ENCODE measurements around the gene MCRIP1. TPM values are rescaled to one million over a fixed set of nuclear protein-coding genes. Genes with fewer than 3 reads are reported as not detected.
A peak's percentile ranks its signal among the peaks of the same experiment; 100 is the strongest.

Gene MCRIP1
- total RNA-seq, 1 experiment from 2014 or later: 126 TPM

DNA sequence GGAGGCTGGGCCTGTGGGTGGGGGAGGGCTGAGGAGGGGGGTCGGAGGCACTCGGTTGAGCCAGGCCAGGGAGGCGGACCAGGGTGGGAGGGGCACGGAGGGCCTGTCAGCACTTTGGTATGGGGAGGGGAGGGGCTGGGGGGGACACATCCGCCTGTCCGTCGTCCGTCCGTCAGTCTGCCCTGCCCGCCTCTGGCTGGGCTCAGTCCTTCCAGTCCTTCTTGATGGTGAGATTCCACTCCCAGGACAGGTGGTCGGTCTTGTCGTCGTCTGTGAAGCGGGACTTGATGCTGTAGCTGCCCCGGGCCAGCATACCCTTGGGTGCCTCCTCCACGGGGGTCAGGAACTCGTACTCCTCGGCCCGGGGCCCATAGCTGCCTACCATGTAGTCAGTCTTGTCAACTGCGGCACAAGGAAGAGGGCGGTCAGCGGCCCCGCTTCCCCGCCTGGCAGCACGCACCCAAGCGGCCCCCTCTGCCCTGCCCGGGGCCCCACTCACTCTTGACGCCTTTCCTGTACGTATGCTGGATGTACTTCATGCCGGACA is 35.7 kb upstream of the MCRIP1 start:
- ChIA-PET CTCF (interaction anchor here (0.8 to 2.3 kb wide), 29 partner anchors 8 to 185 kb away, joined by 3 to 13 read pairs (median 6); partner anchors contain the start of genes ARL16, CENPX, DCXR and HGS), POLR2A (interaction anchor here (1.4 to 2.6 kb wide), 4 partner anchors 8 to 55 kb away, joined by 4 to 12 read pairs (median 6); partner anchors contain the start of genes NPB, P4HB and SIRT7)
- 0 out of 2 replicates have a peak, but pooled peaks have one; percentile 18 for TF ChIP-seq ZMAT4 (CRISPR knock-in tag; IDR thresholded peaks at IDR 0.05)
- TF ChIP-seq ATF3 (CRISPR knock-in tag; conservative IDR thresholded peaks at IDR 0.05): no peak
- peak; percentile 50; the same call in 1 of the 2 replicates for TF ChIP-seq SP1 (CRISPR knock-in tag; conservative IDR thresholded peaks at IDR 0.05)
- peak; percentile 72; the same call in 1 of the 2 replicates for TF ChIP-seq ZNF416 (CRISPR knock-in tag; IDR thresholded peaks at IDR 0.05)
- TF ChIP-seq, protein P1, sequence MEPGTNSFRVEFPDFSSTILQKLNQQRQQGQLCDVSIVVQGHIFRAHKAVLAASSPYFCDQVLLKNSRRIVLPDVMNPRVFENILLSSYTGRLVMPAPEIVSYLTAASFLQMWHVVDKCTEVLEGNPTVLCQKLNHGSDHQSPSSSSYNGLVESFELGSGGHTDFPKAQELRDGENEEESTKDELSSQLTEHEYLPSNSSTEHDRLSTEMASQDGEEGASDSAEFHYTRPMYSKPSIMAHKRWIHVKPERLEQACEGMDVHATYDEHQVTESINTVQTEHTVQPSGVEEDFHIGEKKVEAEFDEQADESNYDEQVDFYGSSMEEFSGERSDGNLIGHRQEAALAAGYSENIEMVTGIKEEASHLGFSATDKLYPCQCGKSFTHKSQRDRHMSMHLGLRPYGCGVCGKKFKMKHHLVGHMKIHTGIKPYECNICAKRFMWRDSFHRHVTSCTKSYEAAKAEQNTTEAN (CRISPR knock-in tag; IDR thresholded peaks at IDR 0.05): no peak
- TF ChIP-seq, protein P2, sequence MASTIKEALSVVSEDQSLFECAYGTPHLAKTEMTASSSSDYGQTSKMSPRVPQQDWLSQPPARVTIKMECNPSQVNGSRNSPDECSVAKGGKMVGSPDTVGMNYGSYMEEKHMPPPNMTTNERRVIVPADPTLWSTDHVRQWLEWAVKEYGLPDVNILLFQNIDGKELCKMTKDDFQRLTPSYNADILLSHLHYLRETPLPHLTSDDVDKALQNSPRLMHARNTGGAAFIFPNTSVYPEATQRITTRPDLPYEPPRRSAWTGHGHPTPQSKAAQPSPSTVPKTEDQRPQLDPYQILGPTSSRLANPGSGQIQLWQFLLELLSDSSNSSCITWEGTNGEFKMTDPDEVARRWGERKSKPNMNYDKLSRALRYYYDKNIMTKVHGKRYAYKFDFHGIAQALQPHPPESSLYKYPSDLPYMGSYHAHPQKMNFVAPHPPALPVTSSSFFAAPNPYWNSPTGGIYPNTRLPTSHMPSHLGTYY (CRISPR knock-in tag; IDR thresholded peaks at IDR 0.05): peak; percentile 31; the same call in 1 of the 2 replicates
- TF ChIP-seq NR2C2 (CRISPR knock-in tag; IDR thresholded peaks at IDR 0.05): no peak
- TF ChIP-seq, protein P3, sequence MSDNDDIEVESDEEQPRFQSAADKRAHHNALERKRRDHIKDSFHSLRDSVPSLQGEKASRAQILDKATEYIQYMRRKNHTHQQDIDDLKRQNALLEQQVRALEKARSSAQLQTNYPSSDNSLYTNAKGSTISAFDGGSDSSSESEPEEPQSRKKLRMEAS (CRISPR knock-in tag; IDR thresholded peaks at IDR 0.05): 0 out of 2 replicates have a peak, but pooled peaks have one; percentile 5
- 0 out of 2 replicates have a peak, but pooled peaks have one; percentile 27 for TF ChIP-seq PRRX2 (CRISPR knock-in tag; IDR thresholded peaks at IDR 0.05)
- no peak; the same call in 1 of the 2 replicates for TF ChIP-seq NFYB (CRISPR knock-in tag; conservative IDR thresholded peaks at IDR 0.05; ENCODE audit: low read depth)
- no peak for TF ChIP-seq ZNF232 (CRISPR knock-in tag; IDR thresholded peaks at IDR 0.05)
- no peak for TF ChIP-seq NFE2L1 (CRISPR knock-in tag; IDR thresholded peaks at IDR 0.05)
- Mint-ChIP-seq H3K27me3 (ENCODE audit: low read depth) (no peaks in the 10 kb centered on the region; the same call in 1 of the 2 replicates), H3K9me3 (no peaks in the 10 kb centered on the region), H3K4me3 (no peak overlapping the region), H3K4me1 (peaks cover 16% of the 10 kb centered on the region), H3K27ac (peak overlapping the region; percentile 41; the same call in 1 of the 2 replicates), H3K36me3 (peaks cover 4% of the 10 kb centered on the region; the same call in 1 of the 2 replicates)
- DNase-seq (ENCODE audit: low spot score) (peak; percentile 53), ATAC-seq (peak; percentile 3)

GRCh38 chr17:81867991-81868673 is 35.0 kb upstream of the MCRIP1 start:
- Mint-ChIP-seq H3K27me3 (ENCODE audit: low read depth) (no peaks in the 10 kb centered on the region; the same call in 1 of the 2 replicates), H3K4me1 (peaks cover 23% of the 10 kb centered on the region), H3K36me3 (peaks cover 10% of the 10 kb centered on the region), H3K9me3 (no peaks in the 10 kb centered on the region), H3K4me3 (no peak overlapping the region), H3K27ac (peak overlapping the region; percentile 72)
- ATAC-seq (no peak), DNase-seq (ENCODE audit: low spot score) (no peak)
- ChIA-PET POLR2A (interaction anchor here (1.0 to 2.6 kb wide), 2 partner anchors 56 to 165 kb away, joined by 4 to 7 read pairs; partner anchors contain the start of gene MRPL12), CTCF (interaction anchor here (1.1 to 2.3 kb wide), 4 partner anchors 9 to 152 kb away, joined by 4 to 12 read pairs (median 8); partner anchors contain the start of gene PCYT2)
- TF ChIP-seq NFE2L1 (CRISPR knock-in tag; IDR thresholded peaks at IDR 0.05) (peak; percentile 77; the same call in 1 of the 2 replicates), ZMAT4 (CRISPR knock-in tag; IDR thresholded peaks at IDR 0.05) (peak; percentile 50), SP1 (CRISPR knock-in tag; conservative IDR thresholded peaks at IDR 0.05) (peak; percentile 11; the same call in 1 of the 2 replicates), ZNF281 (CRISPR knock-in tag; IDR thresholded peaks at IDR 0.05) (peak; percentile 51; the same call in 1 of the 2 replicates), KAT7 (CRISPR knock-in tag; IDR thresholded peaks at IDR 0.05; ENCODE audit: borderline replicate concordance) (no peak), GRHL2 (CRISPR knock-in tag; IDR thresholded peaks at IDR 0.05; ENCODE audit: insufficient replicate concordance, severe bottlenecking) (no peak), ZNF396 (CRISPR knock-in tag; IDR thresholded peaks at IDR 0.05; ENCODE audit: borderline replicate concordance) (no peak), NR2C2 (CRISPR knock-in tag; IDR thresholded peaks at IDR 0.05) (no peak), OVOL2 (CRISPR knock-in tag; IDR thresholded peaks at IDR 0.05; ENCODE audit: borderline replicate concordance) (no peak), ATF6 (CRISPR knock-in tag; IDR thresholded peaks at IDR 0.05) (0 out of 2 replicates have a peak, but pooled peaks have one; percentile 16), GTF2I (CRISPR knock-in tag; conservative IDR thresholded peaks at IDR 0.05) (no peak), ZNF263 (CRISPR knock-in tag; IDR thresholded peaks at IDR 0.05; ENCODE audit: low read depth) (no peak), CTCF (IDR thresholded peaks at IDR 0.05) (no peak)
